Measurements from ENCODE around the gene SFXN5.

Gene SFXN5

GRCh38 chr2:73032702-73033097 is 38.8 kb downstream of the SFXN5 start:
- TF ChIP-seq CTCF (IDR thresholded peaks at IDR 0.05; ENCODE audit: poor library complexity, severe bottlenecking) = no peak
- H3K36me3 ChIP-seq (ENCODE audit: low read depth) = no peaks in the 10 kb centered on the region
- H3K9me3 ChIP-seq (ENCODE audit: severe bottlenecking) = no peaks in the 10 kb centered on the region
- H3K27ac ChIP-seq (ENCODE audit: poor library complexity, severe bottlenecking) = no peak overlapping the region
- H3K27me3 ChIP-seq (ENCODE audit: insufficient read depth, poor library complexity, severe bottlenecking) = no peaks in the 10 kb centered on the region
- DNase-seq (ENCODE audit: low spot score) (no peak), ATAC-seq (ENCODE audit: low read depth) (no peak)
- no peaks in the 10 kb centered on the region for H3K4me1 ChIP-seq (ENCODE audit: insufficient read depth, poor library complexity, severe bottlenecking)
- H3K4me3 ChIP-seq (ENCODE audit: severe bottlenecking) = no peak overlapping the region

GRCh38 chr2:73031725-73032701 is 39.5 kb downstream of the SFXN5 start:
- H3K36me3 ChIP-seq (ENCODE audit: low read depth) = no peaks in the 10 kb centered on the region
- no peaks in the 10 kb centered on the region for H3K4me1 ChIP-seq (ENCODE audit: insufficient read depth, poor library complexity, severe bottlenecking)
- TF ChIP-seq CTCF (IDR thresholded peaks at IDR 0.05; ENCODE audit: poor library complexity, severe bottlenecking) = no peak
- DNase-seq (ENCODE audit: low spot score) = no peak
- H3K4me3 ChIP-seq (ENCODE audit: severe bottlenecking) = no peak overlapping the region
- H3K9me3 ChIP-seq (ENCODE audit: severe bottlenecking) = no peaks in the 10 kb centered on the region
- H3K27me3 ChIP-seq (ENCODE audit: insufficient read depth, poor library complexity, severe bottlenecking) = no peaks in the 10 kb centered on the region
- no peak for ATAC-seq (ENCODE audit: low read depth)
- no peak overlapping the region for H3K27ac ChIP-seq (ENCODE audit: poor library complexity, severe bottlenecking)

DNA sequence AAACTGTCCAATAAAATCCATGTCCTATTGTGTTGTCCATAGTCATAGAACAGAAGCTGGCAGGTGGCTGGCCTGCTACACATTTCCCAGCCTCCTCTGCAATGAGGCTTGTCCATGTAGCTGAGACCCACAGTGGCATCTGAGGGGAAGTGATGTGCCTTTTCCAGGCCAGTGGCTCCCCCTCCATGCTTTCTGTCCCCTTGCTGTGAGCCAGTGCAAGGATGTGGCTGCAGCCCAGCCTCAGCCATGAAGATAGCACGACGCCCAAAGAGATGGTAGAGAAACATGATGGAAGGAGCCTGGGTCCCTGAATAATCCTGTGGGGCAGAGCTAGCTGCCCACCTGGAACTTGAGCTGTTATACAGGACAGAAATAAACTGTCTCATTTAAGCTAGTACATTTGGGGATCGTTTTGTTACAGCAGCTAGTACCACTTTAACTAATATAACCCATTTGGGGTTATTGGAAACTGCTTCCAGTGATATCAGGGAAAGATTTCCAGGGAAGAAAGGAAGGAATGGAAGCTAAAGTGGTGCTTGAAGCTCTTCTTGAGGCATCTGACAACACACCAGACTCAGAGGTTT is 40.3 kb downstream of the SFXN5 start:
- H3K4me1 ChIP-seq (ENCODE audit: insufficient read depth, poor library complexity, severe bottlenecking) = no peaks in the 10 kb centered on the region
- no peaks in the 10 kb centered on the region for H3K27me3 ChIP-seq (ENCODE audit: insufficient read depth, poor library complexity, severe bottlenecking)
- no peak for DNase-seq (ENCODE audit: low spot score)
- H3K27ac ChIP-seq (ENCODE audit: poor library complexity, severe bottlenecking) = no peak overlapping the region
- no peak overlapping the region for H3K4me3 ChIP-seq (ENCODE audit: severe bottlenecking)
- TF ChIP-seq CTCF (IDR thresholded peaks at IDR 0.05; ENCODE audit: poor library complexity, severe bottlenecking) = no peak
- no peaks in the 10 kb centered on the region for H3K9me3 ChIP-seq (ENCODE audit: severe bottlenecking)
- ATAC-seq (ENCODE audit: low read depth) = no peak
- H3K36me3 ChIP-seq (ENCODE audit: low read depth) = no peaks in the 10 kb centered on the region

- no peak overlapping the region for H3K27ac ChIP-seq (ENCODE audit: poor library complexity, severe bottlenecking)
- TF ChIP-seq CTCF (IDR thresholded peaks at IDR 0.05; ENCODE audit: poor library complexity, severe bottlenecking) = no peak
- no peak overlapping the region for H3K4me3 ChIP-seq (ENCODE audit: severe bottlenecking)
- no peaks in the 10 kb centered on the region for H3K9me3 ChIP-seq (ENCODE audit: severe bottlenecking)
- no peaks in the 10 kb centered on the region for H3K27me3 ChIP-seq (ENCODE audit: insufficient read depth, poor library complexity, severe bottlenecking)
- ATAC-seq (ENCODE audit: low read depth) (no peak), DNase-seq (ENCODE audit: low spot score) (no peak)
- no peaks in the 10 kb centered on the region for H3K36me3 ChIP-seq (ENCODE audit: low read depth)
- H3K4me1 ChIP-seq (ENCODE audit: insufficient read depth, poor library complexity, severe bottlenecking) = no peaks in the 10 kb centered on the region
Measured at GRCh38 chr2:73028841-73029240, 42.7 kb downstream of the SFXN5 start.

DNA sequence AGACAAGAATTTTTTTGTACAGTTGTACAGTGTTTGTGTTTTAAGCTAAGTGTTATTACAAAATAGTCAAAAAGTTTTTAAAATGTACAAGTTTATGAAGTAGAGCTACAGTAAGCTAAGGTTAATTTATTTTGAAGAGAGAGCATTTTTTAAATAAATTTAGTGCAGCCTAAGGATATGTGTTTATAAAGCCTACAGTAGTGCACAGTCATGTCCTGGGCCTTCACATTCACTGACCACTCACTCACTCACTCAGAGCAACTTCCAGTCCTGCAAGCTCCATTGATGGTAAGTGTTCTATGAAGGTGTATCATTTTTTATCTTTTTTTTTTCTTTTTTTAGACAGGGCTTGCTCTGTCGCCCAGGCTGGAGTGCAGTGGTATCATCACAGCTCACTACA is 44.2 kb downstream of the SFXN5 start:
- H3K36me3 ChIP-seq (ENCODE audit: low read depth) = no peaks in the 10 kb centered on the region
- no peaks in the 10 kb centered on the region for H3K4me1 ChIP-seq (ENCODE audit: insufficient read depth, poor library complexity, severe bottlenecking)
- H3K27me3 ChIP-seq (ENCODE audit: insufficient read depth, poor library complexity, severe bottlenecking) = no peaks in the 10 kb centered on the region
- TF ChIP-seq CTCF (IDR thresholded peaks at IDR 0.05; ENCODE audit: poor library complexity, severe bottlenecking) = no peak
- no peak overlapping the region for H3K27ac ChIP-seq (ENCODE audit: poor library complexity, severe bottlenecking)
- H3K4me3 ChIP-seq (ENCODE audit: severe bottlenecking) = no peak overlapping the region
- H3K9me3 ChIP-seq (ENCODE audit: severe bottlenecking) = no peaks in the 10 kb centered on the region
- no peak for ATAC-seq (ENCODE audit: low read depth)
- no peak for DNase-seq (ENCODE audit: low spot score)
